Right renal cortex interstitium (tissue), 3 donors: ENCODE measurements around the gene EFNA5. TPM values are rescaled to one million over a fixed set of nuclear protein-coding genes. Genes with fewer than 3 reads are reported as not detected.

ENCODE experiments used
- DNase-seq, 3 donors: peaks; one replicate each; pipeline ENCODE4 v3.0.0-alpha.2; 2013; ENCODE audit warnings: low read depth in 3 of 3, low spot score in 2 of 3
- polyA plus RNA-seq, 3 donors: library from polyadenylated mRNA; unstranded; fragments of 120-200 nt; gene quantifications; one replicate each; pipeline ENCODE4 v1.2.1, GENCODE V29; 2013; ENCODE audit not compliant: insufficient read length in 3 of 3

Gene EFNA5
- polyA plus RNA-seq, 3 donors, result 24.5 to 27.5 (median 25.3) TPM

- DNase-seq, result no peak
Measured at GRCh38 chr5:107529618-107530017, 141.1 kb downstream of the EFNA5 start.

- no peak for DNase-seq
Measured at GRCh38 chr5:107526270-107526937, 144.3 kb downstream of the EFNA5 start.

DNA sequence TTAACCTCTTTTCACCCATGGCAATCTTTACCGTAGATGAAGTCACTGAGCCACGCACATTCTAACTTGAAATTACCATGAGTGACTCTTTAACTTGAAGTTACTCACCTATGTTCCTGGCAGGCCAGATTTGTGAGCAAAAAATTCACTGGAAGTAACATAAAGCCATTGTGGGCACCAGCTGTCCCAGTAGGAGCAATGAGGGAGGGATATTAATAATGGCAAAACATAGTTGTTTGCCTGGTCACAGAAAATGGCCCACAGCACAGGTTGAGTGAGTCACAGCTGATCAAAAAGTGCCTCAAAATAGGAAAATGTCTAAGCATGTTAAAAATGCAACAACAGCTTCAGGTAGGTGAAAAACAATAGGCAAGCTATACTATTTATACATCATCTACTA lies 146.6 kb downstream of the EFNA5 start:
- no peak for DNase-seq

GRCh38 chr5:107523029-107523680 lies 147.6 kb downstream of the EFNA5 start:
- DNase-seq, result no peak

DNA sequence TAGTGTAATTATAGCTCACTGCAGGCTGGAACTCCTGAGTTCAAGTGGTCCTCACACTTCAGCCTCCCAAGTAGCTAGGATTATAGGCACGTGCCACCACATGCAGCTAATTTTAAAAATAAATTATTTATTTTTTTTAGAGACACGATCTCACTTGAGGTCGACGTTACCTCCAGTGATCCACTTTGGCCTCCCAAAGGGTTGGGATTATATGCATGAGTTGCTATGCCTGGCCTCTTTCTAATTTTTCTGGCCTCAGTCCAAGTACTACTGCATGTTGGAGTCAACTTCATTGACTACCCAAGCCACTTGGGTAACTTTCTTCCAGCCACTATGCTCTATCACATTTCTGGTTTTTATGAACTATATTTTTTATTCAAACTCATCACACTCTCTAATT lies 148.3 kb downstream of the EFNA5 start:
- no peak for DNase-seq

DNA sequence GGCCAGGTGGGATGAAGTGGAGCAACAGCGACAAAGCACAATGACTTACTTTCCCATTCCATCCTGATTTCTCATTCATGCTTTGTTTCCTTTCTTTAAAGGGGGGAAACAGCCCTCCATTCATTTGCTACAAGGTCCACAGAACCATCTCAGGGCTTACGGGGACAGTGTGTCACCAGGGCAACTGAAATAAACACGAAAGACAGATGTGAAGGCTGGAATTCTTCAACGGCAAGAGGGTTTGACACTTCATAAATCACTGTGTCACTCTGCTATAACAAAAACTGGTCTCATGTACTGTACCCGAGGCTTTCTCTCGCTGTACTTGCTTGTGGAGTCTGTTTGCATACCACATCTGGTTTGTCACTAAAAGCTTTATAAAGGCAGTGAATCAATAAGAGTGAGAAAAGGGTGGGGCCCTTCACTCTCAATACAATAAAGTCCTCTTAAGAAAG lies 150.8 kb downstream of the EFNA5 start:
- no peak for DNase-seq

DNA sequence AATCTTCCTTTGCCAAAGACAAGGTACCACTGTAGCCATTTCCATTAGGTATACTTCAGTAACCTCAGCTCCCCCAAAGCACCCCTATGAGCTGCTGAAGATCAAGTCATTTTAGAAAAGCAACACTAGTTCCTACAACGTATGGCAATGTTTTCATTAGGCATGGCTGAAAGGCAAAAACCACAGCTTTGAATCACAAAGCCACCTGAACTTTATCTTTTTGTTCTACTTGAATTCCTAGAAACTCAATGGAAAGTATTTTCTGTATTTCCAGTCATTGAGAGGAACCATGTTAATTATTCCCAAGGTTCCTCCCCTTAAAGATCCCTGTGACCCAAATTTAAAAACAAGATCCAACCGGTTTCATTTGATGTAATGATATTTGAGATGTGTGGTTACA lies 152.1 kb downstream of the EFNA5 start:
- DNase-seq, result no peak

GRCh38 chr5:107518190-107518589 lies 152.5 kb downstream of the EFNA5 start:
- no peak for DNase-seq

- no peak for DNase-seq
Measured at GRCh38 chr5:107517185-107518033, 153.3 kb downstream of the EFNA5 start.

DNA sequence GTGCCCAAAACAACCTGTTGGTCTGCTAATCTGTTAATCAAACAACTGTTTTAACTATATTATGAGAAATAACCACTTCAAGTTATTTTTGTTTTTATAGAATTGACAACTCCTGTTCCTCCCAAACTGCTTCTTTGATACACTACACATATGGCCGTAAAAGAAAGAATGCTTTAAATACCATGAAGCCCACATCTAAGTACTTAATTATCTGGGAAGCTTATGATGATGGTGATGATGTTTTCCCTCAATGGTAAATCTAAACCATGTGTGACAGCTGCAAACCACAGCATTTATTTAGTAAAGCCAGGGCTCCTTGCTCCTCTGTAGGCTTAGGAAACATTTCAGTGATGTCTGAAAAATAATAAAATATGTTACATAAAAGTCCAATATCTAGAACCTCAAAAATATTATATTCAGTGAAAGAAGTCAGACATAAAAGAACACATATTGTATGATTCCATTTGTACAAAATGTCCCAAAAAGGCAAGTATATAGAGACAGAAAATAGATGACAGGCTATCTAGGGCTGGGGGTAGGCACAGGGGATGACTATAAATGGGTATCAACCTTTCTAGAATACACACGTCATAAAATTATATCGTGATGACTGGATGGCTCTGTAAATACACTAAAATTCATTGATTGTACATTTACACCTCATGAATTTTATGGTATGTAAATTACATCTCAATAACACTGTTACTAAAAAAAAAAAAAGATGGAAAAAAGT lies 154.1 kb downstream of the EFNA5 start:
- no peak for DNase-seq

DNA sequence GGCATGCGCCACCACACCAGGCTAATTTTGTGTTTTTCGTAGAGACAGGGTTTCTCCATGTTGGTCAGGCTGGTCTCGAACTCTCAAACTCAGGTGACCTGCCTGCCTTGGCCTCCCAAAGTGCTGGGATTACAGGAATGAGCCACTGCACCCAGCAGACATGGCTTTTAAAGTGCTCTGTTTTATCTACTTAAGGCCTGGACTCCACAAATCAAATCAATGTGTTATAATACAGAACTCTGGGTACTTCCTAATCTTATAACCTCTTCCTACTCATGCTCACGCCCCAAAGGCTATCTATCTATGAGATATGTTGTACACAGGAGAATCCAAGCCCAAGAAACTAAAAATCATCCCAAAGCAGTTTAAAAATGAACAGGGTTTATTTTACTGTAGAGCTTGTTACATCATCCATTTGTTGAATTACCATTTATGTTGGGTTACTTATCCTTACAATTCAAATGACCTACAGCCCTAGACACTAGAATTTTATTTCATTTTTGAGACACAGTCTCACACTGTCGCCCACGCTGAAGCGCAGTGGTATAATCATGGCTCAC lies 155.1 kb downstream of the EFNA5 start:
- DNase-seq, result no peak

GRCh38 chr5:107514305-107514704 lies 156.4 kb downstream of the EFNA5 start:
- DNase-seq, result no peak

DNA sequence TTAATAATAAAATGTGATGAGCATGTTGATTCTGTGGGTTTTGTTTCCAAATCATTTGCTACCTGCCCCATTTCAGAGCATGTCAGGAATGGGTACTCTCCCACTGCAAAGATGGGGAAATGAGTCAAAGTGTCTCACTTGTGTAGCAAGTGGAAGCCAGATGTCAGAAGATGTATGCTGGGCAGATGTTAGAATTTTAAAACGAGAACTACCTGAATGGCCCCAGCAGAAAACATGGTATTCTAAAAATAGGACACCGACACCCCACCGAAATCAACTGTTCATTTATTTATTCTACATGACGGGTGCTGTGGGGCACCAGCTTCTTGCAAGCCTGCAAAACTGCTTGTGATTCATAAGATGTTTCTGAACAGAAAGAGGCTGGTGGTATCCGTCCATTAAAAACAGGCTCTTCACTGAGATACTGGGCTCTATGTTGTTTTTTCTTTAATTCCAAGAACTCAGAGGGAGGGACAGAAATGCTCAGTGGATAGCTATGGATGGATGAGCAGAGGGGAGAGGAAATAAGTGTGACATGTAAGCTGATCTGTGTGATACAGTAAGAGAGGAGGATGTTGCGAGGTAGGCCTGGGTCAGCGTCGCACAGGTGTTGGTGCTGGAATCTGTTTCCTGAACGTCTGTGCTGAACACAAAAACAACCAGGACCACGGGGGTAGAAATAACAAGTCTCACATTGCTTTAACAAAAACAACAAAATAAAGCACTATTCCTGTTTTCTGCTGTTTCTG lies 157.2 kb downstream of the EFNA5 start:
- no peak for DNase-seq

GRCh38 chr5:107512029-107512428 lies 158.7 kb downstream of the EFNA5 start:
- no peak for DNase-seq

- DNase-seq, result no peak
Measured at GRCh38 chr5:107510125-107510524, 160.6 kb downstream of the EFNA5 start.

DNA sequence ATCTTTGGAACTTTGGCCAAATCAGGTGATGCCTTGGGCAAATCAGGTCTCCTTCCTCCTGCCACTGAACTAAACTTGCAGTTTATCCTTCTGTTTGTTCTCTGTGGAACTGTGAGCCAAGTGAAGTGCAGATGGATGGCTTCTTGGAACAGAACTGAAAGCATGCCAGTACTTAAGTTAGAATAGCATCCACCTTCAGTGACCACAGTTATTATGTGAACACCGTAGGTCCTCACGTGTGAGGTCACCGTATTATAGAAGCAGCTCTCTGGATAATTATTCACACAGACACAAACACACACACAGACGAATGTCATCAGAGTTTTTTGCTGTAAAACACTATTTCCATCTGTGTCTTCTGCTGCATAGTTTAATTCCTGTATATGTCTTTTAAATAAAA lies 162.6 kb downstream of the EFNA5 start:
- no peak for DNase-seq

- DNase-seq, result no peak
Measured at GRCh38 chr5:107505763-107506534, 164.8 kb downstream of the EFNA5 start.

DNA sequence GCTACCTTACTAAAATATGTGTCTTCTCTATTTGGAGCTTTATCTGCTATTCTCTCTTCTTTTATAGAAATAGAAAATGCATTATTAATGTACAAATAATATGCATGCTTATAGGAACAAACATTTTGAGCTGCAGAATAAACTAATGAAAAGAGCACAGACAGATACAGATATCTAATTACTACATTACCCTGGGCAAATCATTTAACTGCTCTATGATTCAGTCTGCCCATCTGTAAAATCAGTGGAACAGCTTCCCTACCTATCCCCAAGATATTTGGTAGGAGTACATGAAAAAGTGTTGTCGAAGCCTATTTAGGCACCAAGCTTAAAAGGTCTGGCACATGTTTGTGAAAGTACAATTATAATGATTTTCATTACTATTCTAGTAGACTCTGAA lies 166.3 kb downstream of the EFNA5 start:
- no peak for DNase-seq

- DNase-seq, result no peak
Measured at GRCh38 chr5:107502676-107503060, 168.1 kb downstream of the EFNA5 start.
